ENCODE results near the gene TRIM51.
"Not testable (repeated sequence)": the region's sequence is repeated elsewhere in the genome, so short reads cannot be mapped to it uniquely, and the experiment has no call there.

Gene TRIM51, protein sequence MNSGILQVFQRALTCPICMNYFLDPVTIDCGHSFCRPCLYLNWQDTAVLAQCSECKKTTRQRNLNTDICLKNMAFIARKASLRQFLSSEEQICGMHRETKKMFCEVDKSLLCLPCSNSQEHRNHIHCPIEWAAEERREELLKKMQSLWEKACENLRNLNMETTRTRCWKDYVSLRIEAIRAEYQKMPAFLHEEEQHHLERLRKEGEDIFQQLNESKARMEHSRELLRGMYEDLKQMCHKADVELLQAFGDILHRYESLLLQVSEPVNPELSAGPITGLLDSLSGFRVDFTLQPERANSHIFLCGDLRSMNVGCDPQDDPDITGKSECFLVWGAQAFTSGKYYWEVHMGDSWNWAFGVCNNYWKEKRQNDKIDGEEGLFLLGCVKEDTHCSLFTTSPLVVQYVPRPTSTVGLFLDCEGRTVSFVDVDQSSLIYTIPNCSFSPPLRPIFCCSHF

DNA sequence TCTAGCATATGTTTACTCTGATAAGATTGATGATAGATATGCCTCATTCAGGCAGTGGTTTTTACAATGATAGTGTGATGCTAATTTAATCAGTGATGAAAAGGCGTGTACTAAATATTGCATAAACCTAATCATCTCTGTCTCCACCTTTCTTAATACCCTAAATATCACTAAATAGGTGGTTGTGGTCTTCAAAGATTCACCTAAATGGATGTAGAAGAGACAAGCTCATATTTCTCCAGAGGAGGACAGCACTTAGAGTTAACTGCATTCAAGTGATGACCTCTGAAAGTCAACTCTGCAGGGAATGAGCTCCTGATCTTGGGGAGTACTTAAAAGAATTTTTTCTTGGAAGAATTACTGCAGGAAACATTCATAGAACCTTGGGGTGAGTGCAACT is at the start of gene TRIM51:
TSS of gene TRIM51 (plus strand) at position 301 of the 400 bp plus-strand sequence. CDS start 2,132 bp downstream, outside the sequence.
- not testable (repeated sequence) for DNase-seq

DNA sequence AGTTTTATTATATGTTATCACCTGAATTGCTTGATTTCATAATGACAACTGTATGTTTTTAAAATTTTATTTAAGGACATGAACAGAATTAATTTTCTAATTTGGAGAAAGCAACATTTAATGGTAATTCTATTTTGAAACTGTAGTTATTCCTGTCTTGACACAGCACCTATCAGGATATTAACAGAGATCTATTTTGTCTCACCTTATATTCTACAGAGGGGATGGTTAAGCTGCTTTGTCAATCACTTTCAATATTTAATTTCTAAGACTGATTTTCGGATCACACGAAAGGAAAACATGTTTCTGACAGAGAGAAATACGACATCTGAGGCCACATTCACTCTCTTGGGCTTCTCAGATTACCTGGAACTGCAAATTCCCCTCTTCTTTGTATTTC is 44.6 kb upstream of the TRIM51 start, which contains the start of gene OR5D16:
TSS of gene OR5D16 (plus strand) at position 301 of the 400 bp plus-strand sequence. CDS start at position 301, 0 bp downstream.
- DNase-seq = no peak

DNA sequence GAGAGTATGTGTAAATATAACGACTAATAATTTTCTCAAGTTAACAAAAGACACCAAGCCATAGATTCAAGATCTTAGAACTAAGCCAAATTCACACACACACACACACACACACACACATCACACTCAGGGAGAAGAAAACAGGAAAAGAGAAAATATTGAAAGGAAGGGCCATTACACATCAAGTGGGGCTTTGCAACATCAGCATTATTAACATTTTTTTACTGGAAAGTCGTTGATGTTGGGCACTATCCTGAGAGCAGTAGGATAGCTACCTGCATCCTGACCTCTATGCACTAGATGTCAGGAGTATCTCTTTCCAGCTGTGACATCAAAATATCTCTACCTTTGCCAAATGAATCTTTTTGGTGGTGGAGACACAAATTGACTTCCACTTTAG is 35.6 kb upstream of the TRIM51 start:
- no peak for DNase-seq

DNA sequence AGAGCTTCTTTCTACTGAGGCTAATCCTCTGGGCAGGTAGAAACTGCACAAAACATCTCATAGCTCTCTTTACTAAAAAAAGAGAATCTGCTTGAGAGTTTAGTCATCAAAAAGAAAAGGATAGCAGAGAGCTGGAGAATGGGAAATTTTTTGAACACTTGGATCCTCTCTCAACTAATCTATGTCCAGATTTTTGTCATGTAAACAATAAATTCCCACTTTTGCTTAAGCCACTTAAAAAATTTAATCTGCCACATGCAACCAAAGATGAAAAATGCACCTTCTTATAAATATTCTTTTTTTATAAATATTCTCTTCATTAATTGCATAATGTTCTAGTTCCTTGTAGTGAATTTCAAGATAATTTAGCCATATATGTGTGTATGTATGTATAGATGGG is 34.1 kb upstream of the TRIM51 start:
- no peak for DNase-seq

DNA sequence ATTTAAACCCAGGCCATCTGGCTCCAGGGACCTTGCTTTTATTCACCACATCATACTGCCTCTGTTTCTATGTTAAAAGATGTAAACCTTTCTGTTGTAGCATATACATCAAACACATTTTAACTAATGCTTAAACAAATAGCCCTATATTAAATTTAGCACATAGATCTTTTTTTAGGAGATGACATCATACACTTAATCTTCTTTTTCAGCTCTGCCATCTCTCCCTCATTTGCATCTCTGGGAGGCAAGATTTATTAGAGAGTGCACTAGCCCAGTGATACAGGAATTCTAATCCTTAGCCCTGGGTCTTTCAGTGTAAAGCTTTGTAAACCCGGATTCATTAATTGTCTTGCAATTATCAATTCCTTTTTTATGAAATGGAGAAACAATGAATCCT is 31.0 kb upstream of the TRIM51 start:
- no peak for DNase-seq

DNA sequence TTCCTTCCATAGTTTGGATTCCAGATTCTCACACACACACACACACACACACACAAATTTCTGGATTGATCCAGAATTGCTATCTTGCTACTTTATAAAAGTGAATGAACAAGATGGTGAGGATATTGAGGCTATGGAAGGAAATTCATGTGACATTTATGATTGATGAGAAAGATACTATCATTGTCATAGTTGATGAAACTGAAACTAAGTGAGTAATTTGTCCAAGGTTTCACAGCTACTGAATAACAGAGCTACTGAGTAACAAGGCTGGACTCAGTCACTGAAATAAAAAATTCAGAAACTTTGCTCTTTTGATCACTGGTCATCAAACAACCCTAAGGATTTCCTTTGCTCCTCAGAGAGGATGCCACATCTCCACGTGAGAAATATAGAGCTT is 28.4 kb upstream of the TRIM51 start:
- no peak for DNase-seq

DNA sequence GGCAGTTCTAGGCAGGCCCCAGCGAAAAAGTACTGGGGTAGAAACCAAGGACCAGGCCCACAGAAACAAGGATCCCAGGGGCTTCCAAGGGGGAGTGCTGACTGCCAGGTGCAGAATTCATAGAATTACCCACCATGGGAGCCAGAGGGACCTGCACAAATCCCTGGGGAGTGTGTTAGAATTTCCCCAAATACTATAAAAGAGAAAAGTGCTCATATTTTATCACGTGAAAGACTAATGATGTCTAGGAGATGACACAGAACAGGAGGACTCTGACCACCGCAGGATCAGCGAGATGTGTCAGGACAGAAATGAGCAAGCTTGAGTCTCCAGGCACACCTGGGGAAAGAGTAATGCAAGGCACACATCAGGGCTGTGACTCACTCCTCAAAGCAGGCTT is 15.7 kb upstream of the TRIM51 start:
- DNase-seq = not testable (repeated sequence)

DNA sequence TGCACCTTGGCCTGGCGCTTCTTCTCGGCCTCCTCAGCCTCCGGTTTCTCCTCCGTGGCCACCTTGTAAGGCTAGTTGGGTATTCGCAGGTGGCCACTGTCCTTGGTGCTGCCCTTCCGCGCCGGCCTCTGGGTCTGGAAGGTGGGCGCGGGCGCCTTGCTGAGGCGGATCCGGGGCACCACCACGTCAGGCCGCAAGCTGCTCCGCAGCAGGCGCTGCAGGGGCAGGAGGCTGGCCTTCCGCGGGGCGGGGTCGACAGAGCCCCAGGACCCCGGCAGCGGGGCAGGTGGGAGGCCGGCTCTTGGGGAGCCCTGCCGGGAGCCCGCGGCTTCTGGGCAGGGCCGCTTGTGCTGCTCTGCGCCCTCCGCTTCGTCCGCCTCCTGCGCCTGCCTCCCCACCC is 10.4 kb upstream of the TRIM51 start:
- DNase-seq = not testable (repeated sequence)

DNA sequence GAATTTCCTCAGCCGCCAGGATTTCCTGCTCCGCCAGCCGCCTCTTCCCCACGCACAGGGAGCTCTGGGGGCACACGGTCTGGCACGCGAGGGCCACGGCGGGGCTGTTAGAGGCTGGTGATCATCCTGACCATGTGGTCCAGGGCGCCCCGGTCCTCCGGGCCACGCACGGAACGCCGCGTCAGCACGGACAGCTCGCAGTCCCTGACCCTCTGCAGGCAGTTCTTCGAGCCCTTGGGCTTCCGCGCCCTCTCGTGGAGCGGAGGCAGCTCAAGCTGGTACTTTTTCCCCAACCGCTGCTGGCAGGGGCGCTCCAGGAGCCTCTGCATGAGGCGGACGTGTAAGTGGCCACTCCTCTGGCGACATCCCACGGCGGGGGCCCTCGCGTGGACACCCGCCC is 10.0 kb upstream of the TRIM51 start:
- not testable (repeated sequence) for DNase-seq

DNA sequence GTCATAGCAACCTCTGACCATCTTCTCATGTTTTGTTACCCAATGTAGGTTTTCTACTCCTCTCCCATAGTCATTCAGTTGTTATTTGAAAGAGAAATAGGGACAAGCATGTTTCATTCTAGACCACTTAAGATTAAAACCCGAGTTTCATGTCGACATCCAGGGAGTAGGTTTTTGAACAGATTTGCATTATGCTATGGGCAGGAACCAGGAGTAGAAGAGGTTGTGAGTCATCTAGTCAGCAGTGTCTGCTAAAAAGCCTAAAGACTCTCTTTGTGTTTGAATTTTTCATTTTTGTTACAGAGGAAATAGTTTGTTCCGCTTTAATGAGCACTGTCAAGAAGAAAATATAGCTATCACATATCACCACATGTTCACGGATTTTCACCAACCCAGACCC is 1.9 kb downstream of the TRIM51 start:
- DNase-seq = not testable (repeated sequence)

DNA sequence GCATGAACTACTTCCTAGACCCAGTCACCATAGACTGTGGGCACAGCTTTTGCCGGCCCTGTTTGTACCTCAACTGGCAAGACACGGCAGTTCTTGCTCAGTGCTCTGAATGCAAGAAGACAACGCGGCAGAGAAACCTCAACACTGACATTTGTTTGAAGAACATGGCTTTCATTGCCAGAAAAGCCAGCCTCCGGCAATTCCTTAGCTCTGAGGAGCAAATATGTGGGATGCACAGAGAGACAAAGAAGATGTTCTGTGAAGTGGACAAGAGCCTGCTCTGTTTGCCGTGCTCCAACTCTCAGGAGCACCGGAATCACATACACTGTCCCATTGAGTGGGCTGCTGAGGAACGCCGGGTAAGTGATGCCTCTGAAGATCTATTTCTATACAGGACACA is 2.4 kb downstream of the TRIM51 start:
- not testable (repeated sequence) for DNase-seq

DNA sequence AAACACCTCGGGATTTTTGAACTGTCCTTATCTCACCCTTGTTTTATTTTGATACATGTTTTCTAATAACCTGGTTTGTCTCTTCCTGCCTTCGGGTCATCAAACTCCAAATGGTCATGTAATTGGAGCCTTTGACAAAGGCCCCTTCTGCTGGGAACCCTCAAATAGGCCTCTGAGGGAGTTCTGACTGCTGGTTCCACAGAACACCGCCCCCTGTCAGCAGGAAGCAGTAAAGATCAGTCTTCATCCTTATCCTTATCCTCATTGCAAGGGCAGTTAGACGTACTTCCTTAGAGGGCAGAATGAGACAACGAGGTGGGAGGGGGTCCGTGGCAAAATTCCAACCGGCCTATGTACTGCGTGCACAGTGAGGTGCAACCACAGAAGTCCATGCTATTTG is 12.1 kb downstream of the TRIM51 start:
- no peak for DNase-seq

DNA sequence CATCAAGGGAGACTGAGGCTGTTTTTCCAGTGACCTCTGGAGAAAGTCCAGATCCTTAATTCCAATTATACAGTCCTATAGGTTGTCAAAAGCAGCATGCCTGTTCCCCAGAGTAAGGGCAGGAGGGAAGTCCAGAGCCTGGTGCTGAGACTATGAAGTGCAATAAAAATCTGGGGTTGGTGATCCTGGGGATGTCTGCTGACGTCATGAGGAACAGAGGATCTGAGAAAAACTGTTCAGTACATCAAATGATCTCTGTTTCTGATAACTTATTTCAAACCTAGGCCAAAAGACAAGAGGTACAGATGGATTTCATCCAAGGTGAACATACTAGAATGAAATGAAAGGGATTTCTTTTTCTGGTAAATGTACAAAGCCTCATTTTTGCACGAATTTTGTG is 19.2 kb downstream of the TRIM51 start:
- no peak for DNase-seq

DNA sequence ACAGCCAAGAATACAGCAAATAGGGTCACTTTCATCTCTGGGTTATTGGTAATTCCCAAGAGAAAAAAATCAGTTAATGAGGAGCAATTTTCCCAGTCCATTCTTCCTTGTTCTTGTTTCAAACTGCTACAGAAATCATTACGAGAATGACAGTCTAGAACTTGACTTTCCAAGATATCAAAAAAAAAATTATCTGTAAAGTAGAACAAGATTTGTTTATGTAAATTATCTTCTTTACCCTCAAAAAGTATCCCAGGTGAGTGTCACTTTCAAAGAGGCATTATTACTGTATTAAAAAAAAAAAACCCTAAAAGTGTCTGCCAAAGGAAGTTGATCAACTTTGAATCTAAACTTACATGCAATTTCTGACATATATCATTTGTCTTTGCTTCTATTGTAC is 31.4 kb downstream of the TRIM51 start, which contains the start of gene OR5W2:
TSS of gene OR5W2 (minus strand) at position 101 of the 400 bp plus-strand sequence. CDS start at position 101, 0 bp downstream.
- no peak for DNase-seq

DNA sequence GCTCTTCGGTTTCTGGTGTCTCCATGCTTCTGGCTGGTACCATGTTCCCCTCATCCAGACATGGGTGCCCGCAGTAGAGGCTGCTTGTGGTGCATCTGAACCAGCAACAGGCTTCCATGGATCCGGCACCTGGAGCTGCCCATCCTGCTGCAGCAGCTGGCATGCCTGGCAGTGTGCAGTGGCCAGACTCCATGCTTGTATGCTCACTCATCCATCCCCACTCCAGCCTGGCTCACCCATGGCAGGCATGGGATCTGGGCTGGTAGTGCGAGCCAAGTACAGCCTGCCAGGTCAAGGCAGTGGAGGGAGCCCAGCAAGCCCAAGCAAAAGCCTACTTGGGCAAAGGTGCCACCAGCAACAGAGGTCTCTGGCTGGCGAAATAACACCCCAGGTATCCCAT is 37.4 kb downstream of the TRIM51 start:
- DNase-seq = no peak

DNA sequence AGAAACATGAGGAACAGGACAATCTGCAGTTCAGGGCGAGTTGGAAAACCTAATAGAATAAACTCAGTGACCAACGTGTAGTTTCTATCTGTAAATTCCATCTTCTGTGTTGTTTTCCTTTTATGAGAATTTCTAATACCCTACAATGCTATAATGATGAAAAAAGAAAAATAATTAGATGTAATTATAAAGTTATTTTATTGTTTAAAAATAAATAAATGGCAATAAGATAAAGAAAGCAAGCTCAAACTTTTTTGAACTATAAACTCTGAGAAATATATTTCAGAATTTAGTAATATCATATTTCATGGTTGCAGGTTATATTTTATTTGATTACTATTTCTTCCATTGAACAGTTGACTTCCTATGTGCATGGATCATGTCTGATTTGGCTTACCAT is 53.2 kb downstream of the TRIM51 start, which contains the start of gene OR5I1:
TSS of gene OR5I1 (minus strand) at position 101 of the 400 bp plus-strand sequence. CDS start at position 101, 0 bp downstream.
- DNase-seq = no peak

All from AML-193 (cell line).